ENCODE results near the gene LINS1.

The LINS1 gene

DNA sequence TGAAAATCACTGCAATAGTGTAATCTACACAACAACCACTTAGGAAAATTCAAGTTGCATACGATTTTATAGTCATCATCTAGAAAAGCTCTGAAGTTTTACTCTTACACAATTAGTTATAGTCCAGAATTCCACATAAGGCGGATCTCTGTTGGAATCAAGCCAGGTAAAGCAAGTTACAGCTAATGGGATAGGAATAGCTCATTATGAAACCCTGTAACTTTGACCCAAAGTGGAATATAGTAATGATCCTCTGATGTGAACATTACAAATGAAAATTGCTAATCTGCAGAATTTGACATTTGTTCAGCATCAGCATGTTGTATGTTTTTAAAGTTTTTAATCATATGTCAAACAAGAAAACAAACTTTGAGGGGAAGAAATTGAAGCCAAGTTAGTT lies 77.7 kb downstream of the LINS1 start:
- in situ Hi-C loops (cut with MboI; ENCODE audit: low pct_unique_long_range_greater_than_20kb, low sequenced_read_pairs) = no loop called here
- DNase-seq = no peak

DNA sequence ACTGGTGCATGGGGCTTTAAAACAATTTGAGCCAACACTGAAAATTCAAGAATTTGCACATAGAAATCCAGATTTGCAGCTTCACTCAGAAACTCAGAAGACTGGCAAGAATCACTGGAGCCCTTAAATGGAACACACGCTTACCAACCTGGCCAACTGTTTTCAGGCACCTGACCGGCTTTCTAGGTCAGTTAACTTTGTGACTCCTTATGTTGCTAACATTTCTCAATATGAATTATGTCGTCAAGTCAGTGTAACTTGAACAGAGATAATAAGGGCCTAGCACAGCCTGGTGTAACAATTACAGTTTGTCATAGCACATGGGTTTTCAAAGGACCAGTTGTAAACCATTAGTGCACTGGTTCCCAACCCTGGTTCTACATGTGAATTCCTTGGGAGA lies 80.1 kb downstream of the LINS1 start:
- in situ Hi-C loops (cut with MboI; ENCODE audit: low pct_unique_long_range_greater_than_20kb, low sequenced_read_pairs) = no loop called here
- no peak for DNase-seq

GRCh38 chr15:100520132-100520921 lies 81.7 kb downstream of the LINS1 start:
- DNase-seq = peak; percentile 68
- in situ Hi-C loops (cut with MboI; ENCODE audit: low pct_unique_long_range_greater_than_20kb, low sequenced_read_pairs) = no loop called here

DNA sequence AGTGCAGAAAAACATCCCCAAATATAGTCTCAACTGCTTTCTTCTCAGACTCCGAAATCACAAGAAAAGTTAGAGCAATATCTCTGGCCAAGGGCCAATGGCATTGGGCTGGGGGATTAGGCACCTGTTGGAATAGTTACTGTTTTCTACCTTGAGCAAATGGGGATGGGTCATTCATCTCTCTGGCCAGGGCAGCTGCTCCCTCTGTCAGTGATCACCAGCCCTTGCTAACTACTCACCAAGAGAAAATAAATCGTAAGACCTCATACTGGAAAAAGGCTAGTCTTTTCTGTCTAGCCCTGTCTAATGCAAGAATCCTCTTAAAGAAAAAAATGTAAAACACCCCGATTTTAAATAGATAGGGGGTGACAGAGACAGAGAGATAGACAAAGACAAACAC lies 84.1 kb downstream of the LINS1 start:
- in situ Hi-C loops (cut with MboI; ENCODE audit: low pct_unique_long_range_greater_than_20kb, low sequenced_read_pairs) = no loop called here
- DNase-seq = no peak
